Progenitor cell of endocrine pancreas (in vitro differentiated cells): ENCODE results near the gene NPIPB2. TPM values are rescaled to one million over a fixed set of nuclear protein-coding genes. Genes with fewer than 3 reads are reported as not detected.
A peak's percentile ranks its signal among the peaks of the same experiment; 100 is the strongest.
"Not testable (repeated sequence)": the region's sequence is repeated elsewhere in the genome, so short reads cannot be mapped to it uniquely, and the experiment has no call there.

Experiments
- DNase-seq: peaks from one replicate; pipeline ENCODE4 v3.0.0; 2021; ENCODE audit warnings: low spot score; ENCODE audit not compliant: unreplicated experiment
- H3K27ac Mint-ChIP-seq: 2 replicates; pipeline ENCODE4 v1.8.0; 2021; ENCODE audit warnings: mild to moderate bottlenecking, moderate library complexity, mixed read lengths
- H3K27me3 Mint-ChIP-seq: 2 replicates; pipeline ENCODE4 v1.8.0; 2021; ENCODE audit warnings: mixed read lengths
- H3K36me3 Mint-ChIP-seq: 2 replicates; pipeline ENCODE4 v1.8.0; 2022; ENCODE audit warnings: mixed read lengths; ENCODE audit not compliant: insufficient read depth
- H3K4me1 Mint-ChIP-seq: 2 replicates; pipeline ENCODE4 v1.8.0; 2021; ENCODE audit warnings: low read depth, mixed read lengths
- H3K4me3 Mint-ChIP-seq: 2 replicates; pipeline ENCODE4 v1.8.0; 2021; ENCODE audit warnings: low read depth, mild to moderate bottlenecking, moderate library complexity, mixed read lengths
- H3K9me3 Mint-ChIP-seq: 2 replicates; pipeline ENCODE4 v1.8.0; 2021; ENCODE audit warnings: low read depth, mixed read lengths
- CTCF ChIP-seq: fragments of 200-600 bp; sonication (generic); IDR thresholded peaks from one replicate; pipeline ENCODE4 v1.5.0; 2021; ENCODE audit warnings: antibody characterized with exemption, mild to moderate bottlenecking; ENCODE audit not compliant: unreplicated experiment
- total RNA-seq: library from RNA; stranded (reverse); gene quantifications from 2 replicates; pipeline ENCODE4 v1.2.1, GENCODE V29; 2021

Gene NPIPB2
- total RNA-seq, 1 donor from 2014 or later, result 16.6 TPM

- no peaks in the 10 kb centered on the region for H3K36me3 Mint-ChIP-seq
- H3K4me1 Mint-ChIP-seq, result peaks cover 2% of the 10 kb centered on the region
- no peaks in the 10 kb centered on the region for H3K27me3 Mint-ChIP-seq
- H3K27ac Mint-ChIP-seq, result no peak overlapping the region
- DNase-seq, result no peak
- H3K4me3 Mint-ChIP-seq, result no peak overlapping the region
- TF ChIP-seq CTCF, result no peak
- no peaks in the 10 kb centered on the region for H3K9me3 Mint-ChIP-seq
Observed at GRCh38 chr16:11946433-11946832, 4.6 kb upstream of the NPIPB2 start.

DNA sequence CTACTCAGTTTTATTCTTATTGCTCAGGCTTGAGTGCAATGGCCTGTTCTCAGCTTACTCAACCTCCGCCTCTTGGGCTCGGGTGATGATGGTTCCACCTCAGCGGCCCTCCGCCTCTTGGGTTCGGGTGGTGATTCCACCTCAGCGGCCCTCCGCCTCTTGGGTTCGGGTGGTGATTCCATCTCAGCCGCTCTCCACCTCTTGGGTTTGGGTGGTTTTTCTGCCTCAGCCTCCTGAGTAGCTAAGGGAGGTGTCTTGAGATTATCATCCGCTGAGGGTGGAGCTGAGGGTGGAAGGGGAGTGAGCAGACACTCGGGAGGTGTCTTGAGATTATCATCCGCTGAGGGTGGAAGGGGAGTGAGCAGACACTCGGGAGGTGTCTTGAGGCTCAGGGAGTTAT lies 14.5 kb downstream of the NPIPB2 start:
- H3K9me3 Mint-ChIP-seq, H3K27ac Mint-ChIP-seq, DNase-seq, H3K36me3 Mint-ChIP-seq, H3K4me1 Mint-ChIP-seq, H3K4me3 Mint-ChIP-seq, H3K27me3 Mint-ChIP-seq: not testable (repeated sequence)

DNA sequence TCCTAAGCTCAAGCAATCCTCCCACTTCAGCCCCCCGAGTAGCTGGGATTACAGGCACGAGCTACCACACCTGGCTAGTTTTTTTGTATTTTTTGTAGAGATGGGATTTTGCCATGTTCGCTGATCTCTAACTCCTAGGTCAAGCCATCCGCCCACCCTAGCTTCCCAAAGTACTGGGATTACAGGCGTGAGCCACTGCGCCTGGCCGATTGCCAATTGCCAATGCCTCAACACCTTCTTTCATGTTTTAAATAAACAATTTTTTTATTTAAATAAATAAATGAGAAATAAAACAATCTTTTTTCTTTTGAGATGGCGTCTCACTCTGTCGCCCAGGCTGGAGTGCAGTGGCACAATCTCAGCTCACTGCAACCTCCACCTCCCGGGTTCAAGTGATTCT lies 17.8 kb downstream of the NPIPB2 start:
- H3K4me1 Mint-ChIP-seq, DNase-seq, H3K36me3 Mint-ChIP-seq, H3K27me3 Mint-ChIP-seq, H3K9me3 Mint-ChIP-seq, H3K4me3 Mint-ChIP-seq, H3K27ac Mint-ChIP-seq: not testable (repeated sequence)

DNA sequence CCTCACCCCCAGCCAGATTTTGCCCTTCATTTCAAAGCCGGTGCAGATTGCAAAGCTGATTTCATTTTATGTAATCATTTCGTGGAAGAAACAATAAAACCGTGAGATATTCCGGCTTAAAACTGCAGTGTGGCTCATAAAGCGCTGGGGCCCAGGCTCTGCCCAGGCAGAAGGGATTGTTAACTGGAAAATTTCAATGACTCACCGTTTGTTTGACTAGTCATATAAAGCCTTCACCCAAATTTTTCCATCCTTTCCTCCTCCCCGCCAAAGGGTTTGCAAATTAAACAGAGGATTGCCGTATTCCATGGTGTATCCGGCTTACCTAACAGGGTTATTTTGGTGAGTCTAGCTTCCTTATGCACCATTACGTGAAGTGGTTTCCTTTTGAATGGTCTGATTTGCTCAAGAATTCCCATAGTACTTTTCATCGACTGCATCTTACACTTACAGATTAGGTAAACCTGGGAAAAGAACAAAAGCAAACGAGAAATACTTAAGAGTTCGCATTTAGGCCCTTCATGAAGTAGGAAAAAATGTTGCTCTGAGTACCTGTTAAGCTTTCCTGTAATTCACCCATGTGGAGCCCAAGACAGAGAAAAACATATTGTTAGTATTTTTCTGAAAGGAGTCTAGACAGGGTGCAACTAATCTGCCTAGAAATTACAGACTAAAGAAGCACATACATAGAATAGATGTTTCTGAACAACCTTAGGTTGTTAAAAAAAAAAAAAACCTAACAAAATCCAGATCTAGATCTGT lies 25.1 kb downstream of the NPIPB2 start:
- Mint-ChIP-seq H3K9me3 (no peaks in the 10 kb centered on the region), H3K4me3 (peak overlapping the region; percentile 86), H3K36me3 (peaks cover 3% of the 10 kb centered on the region), H3K27ac (peak overlapping the region; percentile 98), H3K4me1 (peaks cover 30% of the 10 kb centered on the region), H3K27me3 (no peaks in the 10 kb centered on the region)
- no peak for TF ChIP-seq CTCF
- DNase-seq, result no peak

- peak; percentile 99 for DNase-seq
Observed at GRCh38 chr16:11915644-11916523, 26.0 kb downstream of the NPIPB2 start, which contains the start of gene GSPT1. Gene GSPT1 (minus strand): TSS chr16:11915956. CDS start chr16:11915720, 236 bp downstream.

More at GRCh38 chr16:11915644-11916523, 26.0 kb downstream of the NPIPB2 start, which contains the start of gene GSPT1:
- Mint-ChIP-seq H3K4me1 (peaks cover 30% of the 10 kb centered on the region), H3K27me3 (no peaks in the 10 kb centered on the region), H3K36me3 (peaks cover 3% of the 10 kb centered on the region), H3K27ac (peak within 1 kb of the TSS; percentile 98), H3K4me3 (peak within 1 kb of the TSS; percentile 92), H3K9me3 (no peaks in the 10 kb centered on the region)
- TF ChIP-seq CTCF, result no peak
